GM21825 (cell line): Measurements from ENCODE around the gene MYO1A.
"Not testable (repeated sequence)": the region's sequence is repeated elsewhere in the genome, so short reads cannot be mapped to it uniquely, and the experiment has no call there.

Source experiments
- ATAC-seq: cut with Tn5 transposase; IDR thresholded peaks from one replicate; pipeline ENCODE4 v1.9.1; 2021; ENCODE audit warnings: mild to moderate bottlenecking, moderate library complexity; ENCODE audit not compliant: unreplicated experiment

The MYO1A gene

DNA sequence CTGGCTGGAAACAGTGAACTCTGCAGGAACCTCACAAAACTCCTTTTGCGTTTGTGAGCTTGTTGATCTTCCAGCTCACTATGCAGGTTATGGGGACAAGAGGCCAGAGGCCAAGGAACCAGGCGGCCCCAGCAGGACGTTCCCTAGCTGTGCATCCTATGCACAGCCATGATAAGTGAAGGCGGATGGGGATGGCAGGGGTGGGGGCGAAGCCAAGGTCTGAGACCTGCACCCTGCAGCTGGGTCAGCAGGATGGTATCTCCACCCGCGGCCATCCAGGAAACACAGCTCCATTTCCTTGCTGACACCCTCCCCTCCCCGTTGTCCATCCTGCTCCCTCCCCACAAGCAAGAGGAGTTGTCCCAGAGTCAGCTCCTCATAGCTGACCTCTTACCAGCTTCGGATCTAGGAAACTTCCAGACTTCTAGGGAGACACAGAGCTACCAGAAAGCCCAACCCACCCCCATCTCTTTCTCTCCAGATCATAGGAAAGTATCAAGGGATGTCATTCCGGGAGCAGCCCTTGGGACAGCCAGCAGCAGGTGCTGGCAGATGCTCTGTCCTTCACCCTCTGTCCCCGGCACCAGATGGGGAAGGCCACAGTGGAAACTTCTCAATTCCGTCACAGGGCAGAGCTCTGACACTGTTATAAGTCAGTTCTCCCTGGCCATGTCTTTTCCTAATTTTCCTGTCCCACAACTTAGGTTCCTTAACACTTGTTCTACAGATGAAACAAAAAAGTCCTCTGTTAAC is 53.0 kb downstream of the MYO1A start:
- no peak for ATAC-seq

DNA sequence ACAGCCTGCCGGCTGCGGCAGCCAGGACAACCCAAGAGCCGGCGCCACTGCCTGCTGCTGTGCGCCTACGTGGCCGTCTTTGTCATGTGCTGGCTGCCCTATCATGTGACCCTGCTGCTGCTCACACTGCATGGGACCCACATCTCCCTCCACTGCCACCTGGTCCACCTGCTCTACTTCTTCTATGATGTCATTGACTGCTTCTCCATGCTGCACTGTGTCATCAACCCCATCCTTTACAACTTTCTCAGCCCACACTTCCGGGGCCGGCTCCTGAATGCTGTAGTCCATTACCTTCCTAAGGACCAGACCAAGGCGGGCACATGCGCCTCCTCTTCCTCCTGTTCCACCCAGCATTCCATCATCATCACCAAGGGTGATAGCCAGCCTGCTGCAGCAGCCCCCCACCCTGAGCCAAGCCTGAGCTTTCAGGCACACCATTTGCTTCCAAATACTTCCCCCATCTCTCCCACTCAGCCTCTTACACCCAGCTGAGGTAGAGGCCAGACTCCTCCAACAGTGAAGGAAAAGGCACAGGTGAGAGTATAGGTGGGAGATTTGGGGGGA is 53.9 kb downstream of the MYO1A start:
- no peak for ATAC-seq

DNA sequence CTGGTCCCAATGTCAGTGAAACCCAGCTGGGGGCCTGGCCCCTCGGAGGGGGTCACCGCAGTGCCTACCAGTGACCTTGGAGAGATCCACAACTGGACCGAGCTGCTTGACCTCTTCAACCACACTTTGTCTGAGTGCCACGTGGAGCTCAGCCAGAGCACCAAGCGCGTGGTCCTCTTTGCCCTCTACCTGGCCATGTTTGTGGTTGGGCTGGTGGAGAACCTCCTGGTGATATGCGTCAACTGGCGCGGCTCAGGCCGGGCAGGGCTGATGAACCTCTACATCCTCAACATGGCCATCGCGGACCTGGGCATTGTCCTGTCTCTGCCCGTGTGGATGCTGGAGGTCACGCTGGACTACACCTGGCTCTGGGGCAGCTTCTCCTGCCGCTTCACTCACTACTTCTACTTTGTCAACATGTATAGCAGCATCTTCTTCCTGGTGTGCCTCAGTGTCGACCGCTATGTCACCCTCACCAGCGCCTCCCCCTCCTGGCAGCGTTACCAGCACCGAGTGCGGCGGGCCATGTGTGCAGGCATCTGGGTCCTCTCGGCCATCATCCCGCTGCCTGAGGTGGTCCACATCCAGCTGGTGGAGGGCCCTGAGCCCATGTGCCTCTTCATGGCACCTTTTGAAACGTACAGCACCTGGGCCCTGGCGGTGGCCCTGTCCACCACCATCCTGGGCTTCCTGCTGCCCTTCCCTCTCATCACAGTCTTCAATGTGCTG is 54.6 kb downstream of the MYO1A start:
- no peak for ATAC-seq

DNA sequence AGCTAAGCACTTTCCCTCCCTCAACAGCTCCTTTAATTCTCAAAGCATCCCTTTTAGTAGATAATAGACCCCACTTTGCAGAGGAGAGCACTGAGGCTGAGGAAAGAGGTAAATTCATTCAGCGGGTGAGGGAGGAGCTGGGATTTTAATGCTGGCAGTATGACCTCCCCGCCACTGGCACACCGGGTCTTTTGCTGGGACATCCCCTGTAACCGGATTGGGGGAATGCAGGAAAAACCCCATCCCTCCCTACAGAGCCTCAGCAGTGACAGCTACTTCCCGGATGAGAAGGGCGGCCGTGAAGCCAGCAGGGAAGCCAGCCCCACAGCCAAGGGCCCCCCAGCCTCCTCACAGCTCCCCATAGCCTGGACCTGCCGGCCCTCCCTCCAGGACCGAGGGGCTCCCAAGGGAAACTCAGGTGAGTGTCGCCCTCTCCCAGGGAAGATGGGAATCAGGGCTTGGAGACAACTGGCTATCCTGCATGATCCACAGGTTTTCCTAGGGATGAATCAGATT is 55.6 kb downstream of the MYO1A start:
- no peak for ATAC-seq

DNA sequence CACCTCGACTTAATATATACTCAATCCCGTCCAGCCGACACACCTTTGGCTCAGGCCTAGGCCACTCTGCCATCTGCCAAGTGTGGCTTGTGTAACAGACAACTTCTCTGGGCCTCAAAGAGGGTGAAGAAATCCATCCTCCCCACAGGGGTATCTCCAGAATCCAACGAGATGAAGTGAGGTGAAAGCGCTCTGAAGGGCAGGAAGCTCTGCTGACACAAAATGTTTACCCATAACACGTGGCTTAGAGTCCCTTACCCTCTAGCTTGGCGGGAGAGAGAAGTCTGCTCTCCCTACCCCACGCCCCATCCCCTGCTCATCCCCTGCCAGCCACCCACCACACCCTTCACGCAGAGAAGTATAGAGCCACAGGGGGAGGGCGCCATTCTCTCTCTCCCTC is 56.6 kb downstream of the MYO1A start:
- no peak for ATAC-seq

GRCh38 chr12:56991319-56992246 is 58.3 kb downstream of the MYO1A start:
- ATAC-seq: no peak

- no peak for ATAC-seq
Measured at GRCh38 chr12:56990648-56991318, 59.1 kb downstream of the MYO1A start.

DNA sequence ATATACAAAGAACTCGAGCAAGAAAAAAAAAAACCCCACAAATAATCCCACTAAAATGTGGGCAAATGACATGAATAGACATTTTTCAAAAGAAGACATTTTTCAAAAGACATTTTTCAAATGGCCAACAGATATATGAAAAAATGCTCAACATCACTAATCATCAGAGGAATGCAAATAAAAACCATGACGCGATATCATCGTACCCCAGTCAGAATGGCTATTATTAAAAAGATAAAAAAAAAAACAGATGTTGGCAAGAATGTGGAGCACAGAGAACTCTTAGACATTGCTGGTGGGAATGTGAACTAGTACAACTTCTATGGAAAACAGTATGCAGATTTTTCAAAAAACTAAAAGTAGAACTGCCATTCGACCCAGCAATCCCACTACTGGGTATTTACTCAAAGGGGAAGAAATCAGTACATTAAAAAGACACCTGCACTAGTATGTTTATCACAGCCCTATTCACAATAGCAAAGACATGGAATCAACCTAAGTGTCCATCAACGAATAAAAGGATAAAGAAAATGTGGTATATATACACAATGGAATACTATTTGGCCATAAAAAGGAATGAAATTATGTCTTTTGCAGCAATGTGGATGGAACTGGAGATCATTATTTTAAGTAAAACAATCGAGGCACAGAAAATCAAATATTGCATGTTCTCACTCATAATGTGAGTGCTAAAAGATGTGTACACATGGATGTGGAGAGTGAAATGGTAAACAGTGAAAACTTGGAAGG is 59.9 kb downstream of the MYO1A start:
- no peak for ATAC-seq

DNA sequence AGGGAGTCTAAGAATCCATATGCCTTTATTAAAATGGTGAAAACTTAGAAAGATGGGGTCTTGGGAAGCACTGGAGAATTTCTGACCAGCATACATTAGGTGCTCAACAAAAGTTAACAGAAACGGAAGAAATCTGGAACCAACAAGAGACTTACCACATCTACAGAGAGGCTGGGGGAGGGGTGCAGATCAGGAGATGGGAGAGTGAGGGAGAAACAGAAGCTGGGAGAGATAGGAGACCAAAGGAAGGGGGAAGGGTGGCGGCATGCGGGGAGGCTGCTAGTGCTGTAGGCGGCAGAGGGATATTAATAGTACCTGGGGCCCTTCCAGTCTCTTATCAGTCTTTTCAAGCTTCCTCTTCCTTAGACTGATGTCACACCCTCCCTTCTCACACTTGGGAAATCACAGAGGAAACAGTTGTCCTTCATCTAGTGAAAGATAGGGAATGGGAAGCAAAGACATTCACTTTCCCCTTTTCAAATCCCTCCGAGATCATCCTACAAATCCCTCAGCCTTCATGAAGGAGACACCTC is 61.7 kb downstream of the MYO1A start:
- no peak for ATAC-seq

DNA sequence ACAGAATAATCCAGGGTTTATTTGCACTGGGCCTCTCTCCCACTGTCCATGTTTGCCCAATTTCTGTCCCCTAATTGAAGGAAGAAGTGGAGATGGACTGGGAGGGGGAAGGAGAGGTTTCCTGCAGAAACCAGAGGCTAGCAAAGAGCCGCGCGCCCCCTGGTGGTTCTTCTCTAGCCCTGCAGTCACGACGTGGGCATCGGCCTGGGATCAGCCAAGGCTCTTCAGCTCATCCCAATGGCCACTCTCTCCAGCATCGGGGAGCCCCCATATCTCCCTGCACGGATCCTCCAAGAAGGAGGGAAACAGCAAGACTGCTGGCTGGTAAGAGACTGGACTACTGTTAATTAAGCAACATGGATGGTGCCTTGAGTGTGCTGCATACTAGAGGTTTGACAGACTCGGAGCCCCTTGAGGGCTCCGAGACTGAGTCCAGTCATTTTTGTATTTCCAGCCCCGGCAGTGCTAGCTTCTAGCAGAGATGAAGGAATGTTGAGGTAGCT is 62.3 kb downstream of the MYO1A start:
- ATAC-seq: no peak

- ATAC-seq: no peak
Measured at GRCh38 chr12:56987011-56987410, 62.9 kb downstream of the MYO1A start.

GRCh38 chr12:56985714-56986113 is 64.2 kb downstream of the MYO1A start:
- ATAC-seq: not testable (repeated sequence)

DNA sequence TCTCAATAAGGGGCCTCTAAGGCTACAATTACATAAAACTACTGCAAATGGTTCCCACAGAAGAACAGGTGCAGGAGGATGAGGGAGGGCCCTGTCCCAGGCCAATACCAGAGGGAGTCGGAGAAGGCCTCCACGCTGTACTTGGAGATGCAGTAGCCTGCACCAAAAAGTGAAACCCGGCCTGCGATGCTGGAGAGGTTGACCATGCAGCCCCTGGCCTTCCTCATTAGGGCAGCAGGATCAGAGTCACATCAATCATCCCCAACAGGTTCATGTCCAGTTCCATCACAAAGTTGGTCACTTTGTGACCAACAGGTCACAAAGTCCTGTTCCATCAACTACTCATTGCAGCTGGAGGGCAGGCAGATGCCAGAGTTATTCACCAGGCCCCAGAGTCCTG is 66.5 kb downstream of the MYO1A start:
- no peak for ATAC-seq

DNA sequence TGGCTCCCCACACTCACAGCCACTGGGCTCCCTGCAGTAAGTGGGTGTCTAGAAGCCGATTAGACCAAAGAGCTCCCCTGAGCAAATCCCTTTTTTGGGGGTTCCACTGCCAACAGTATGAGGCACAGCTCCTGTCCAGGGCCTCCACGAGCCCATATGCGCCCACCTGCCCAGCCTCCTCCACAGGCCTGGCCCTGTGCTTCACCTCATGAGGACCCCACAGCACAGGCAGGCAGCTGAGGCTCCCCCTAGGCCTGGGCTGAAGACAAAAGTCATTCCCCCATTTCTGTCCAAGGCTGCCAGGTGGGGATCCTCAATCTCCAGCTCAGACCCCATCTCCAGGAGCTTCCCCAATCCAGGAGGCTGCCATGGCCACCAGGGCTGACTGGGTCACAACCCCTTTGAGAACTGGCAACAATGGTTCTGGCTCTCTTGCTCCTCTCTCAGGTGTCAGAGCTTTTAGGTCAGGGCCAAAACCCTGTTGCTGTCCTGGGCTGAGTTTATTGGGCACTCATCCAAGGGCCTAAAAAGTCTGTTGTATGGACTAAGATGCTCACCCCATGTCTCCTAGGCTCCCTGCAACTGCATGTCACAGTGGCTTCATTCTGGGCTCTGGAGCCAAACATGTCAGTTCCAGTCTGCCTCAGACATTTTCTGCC is 67.2 kb downstream of the MYO1A start:
- ATAC-seq: not testable (repeated sequence)

DNA sequence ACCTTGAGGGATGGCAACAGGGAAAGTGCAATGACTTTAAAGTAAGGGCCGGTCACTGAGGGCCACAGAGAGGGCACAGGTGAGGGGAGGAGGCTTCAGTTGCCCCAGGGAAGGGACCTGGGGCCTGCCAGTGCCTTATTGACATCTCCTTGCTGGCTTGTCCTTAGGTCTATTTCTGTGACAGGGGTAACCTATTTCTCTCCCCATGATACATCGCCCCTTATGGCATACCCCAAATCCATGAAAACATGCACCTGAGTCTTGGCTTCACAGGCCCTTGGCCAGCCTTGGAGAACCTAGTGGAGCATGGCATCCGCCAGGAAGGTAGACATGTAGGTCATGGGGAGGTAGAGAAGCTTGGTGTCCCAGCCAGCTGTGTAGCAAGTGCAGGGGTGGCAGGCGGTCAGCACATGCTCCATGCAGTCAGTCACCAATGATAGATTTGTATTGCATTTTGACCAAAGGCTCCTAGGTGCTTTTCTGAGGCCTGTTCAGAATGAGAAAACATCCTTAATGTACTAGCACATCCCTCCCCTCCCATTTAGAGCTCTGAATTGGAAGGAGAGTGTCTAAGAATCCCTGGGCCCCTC is 68.9 kb downstream of the MYO1A start:
- no peak for ATAC-seq

DNA sequence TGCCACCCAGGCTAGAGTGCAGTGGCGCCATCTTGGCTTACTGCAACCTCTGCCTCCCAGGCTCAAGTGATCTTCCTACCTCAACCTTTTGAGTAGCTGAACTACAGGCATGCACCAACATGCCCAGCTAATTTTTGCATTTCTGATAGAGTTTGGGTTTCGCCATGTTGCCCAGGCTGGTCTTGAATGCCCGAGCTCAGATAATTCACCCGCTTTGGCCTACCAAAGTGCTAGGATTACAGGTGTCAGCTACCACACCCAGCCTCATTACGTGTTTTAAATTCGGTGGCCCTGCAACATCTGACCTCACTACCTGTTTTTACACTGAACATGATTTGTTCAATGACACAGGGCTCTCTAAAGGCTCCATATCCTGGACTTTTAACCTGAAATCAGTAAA is 69.7 kb downstream of the MYO1A start:
- ATAC-seq: no peak

- no peak for ATAC-seq
Measured at GRCh38 chr12:56979628-56980027, 70.3 kb downstream of the MYO1A start.
